D721Med (cell line): ENCODE data around the gene SLC18B1.

Experiments used
- DNase-seq: peaks from one replicate; pipeline ENCODE4 v3.0.0; 2011; ENCODE audit warnings: low spot score; ENCODE audit not compliant: insufficient read length
- FAIRE-seq: peaks from 2 replicates; lab custom pipeline; 2011; peaks lifted over from hg19 to GRCh38; lab: Jason Lieb, UNC
- CTCF ChIP-seq: IDR thresholded peaks from 2 replicates; pipeline ENCODE4 v1.5.1; 2012; ENCODE audit warnings: mild to moderate bottlenecking, control low read depth; ENCODE audit not compliant: insufficient read depth; ENCODE audit errors: missing control alignments

Gene SLC18B1

GRCh38 chr6:132798869-132799538, 567 bp upstream of the SLC18B1 start:
- no peak for FAIRE-seq
- DNase-seq, result no peak
- peak; percentile 76 for TF ChIP-seq CTCF

GRCh38 chr6:132795461-132795860, 3.0 kb downstream of the SLC18B1 start:
- DNase-seq (no peak), FAIRE-seq (no peak)
- no peak for TF ChIP-seq CTCF

- FAIRE-seq, result no peak
- TF ChIP-seq CTCF, result no peak
- DNase-seq, result no peak
Measured at GRCh38 chr6:132792510-132792909, 5.9 kb downstream of the SLC18B1 start.

- DNase-seq (no peak), FAIRE-seq (no peak)
- no peak for TF ChIP-seq CTCF
Measured at GRCh38 chr6:132790450-132790849, 8.0 kb downstream of the SLC18B1 start.

GRCh38 chr6:132789396-132789776, 9.1 kb downstream of the SLC18B1 start:
- FAIRE-seq, result no peak
- TF ChIP-seq CTCF, result no peak
- DNase-seq, result no peak

GRCh38 chr6:132788658-132789395, 9.6 kb downstream of the SLC18B1 start:
- TF ChIP-seq CTCF, result no peak
- DNase-seq (no peak), FAIRE-seq (no peak)

- FAIRE-seq (no peak), DNase-seq (no peak)
- TF ChIP-seq CTCF, result no peak
Measured at GRCh38 chr6:132785936-132786335, 12.5 kb downstream of the SLC18B1 start.
